K562 (cell line): ENCODE measurements around the gene EPO. TPM values are rescaled to one million over a fixed set of nuclear protein-coding genes. Genes with fewer than 3 reads are reported as not detected.
A peak's percentile ranks its signal among the peaks of the same experiment; 100 is the strongest.

ENCODE experiments used
- ATAC-seq: fragments of 200-7000 bp; cut with Tn5 transposase; 3 replicates; pipeline ENCODE4 v1.9.1; 2020; ENCODE audit warnings: moderate library complexity
- BruUV-seq: library from RNA; stranded (reverse); fragments of 400-500 nt; replicated peaks from 2 replicates; lab custom pipeline; 2021; lab: Mats Ljungman, UMichigan
- CTCF ChIA-PET: fragments of 300-600 bp; formaldehyde crosslinking; extraction: SDS; loops from one replicate; lab custom pipeline; 2021; ENCODE audit warnings: low intra/inter-chr PET ratio; lab: Yijun Ruan, JAX
- POLR2A ChIA-PET: fragments of 300-600, 350-650 bp; sonication (Branson Sonifier 250); formaldehyde crosslinking; extraction: SDS; loops from one replicate; lab custom pipeline; 2021; ENCODE audit warnings: antibody characterized with exemption, inconsistent platforms; lab: Yijun Ruan, JAX
- DNase-seq, 4 experiments: peaks; one replicate each; pipeline versions ENCODE4 v3.0.0 to v3.0.0-alpha.2; 2011 to 2018; ENCODE audit warnings: low spot score in 3 of 4, mixed read lengths in 3 of 4; ENCODE audit errors: extremely low read depth in 1 of 4
- FAIRE-seq: peaks from 2 replicates; lab custom pipeline; 2011; peaks lifted over from hg19 to GRCh38; lab: Jason Lieb, UNC
- H2AFZ ChIP-seq: 2 replicates; pipeline ENCODE4 v1.6.0; 2011; ENCODE audit warnings: low read depth, low read length, control low read depth, inconsistent platforms
- H3K27ac ChIP-seq: fragments of 200-600 bp; 3 replicates; pipeline ENCODE4 v1.8.0; 2011; ENCODE audit warnings: low read depth, mild to moderate bottlenecking, control low read depth, inconsistent platforms, low read length, moderate library complexity, mixed read lengths; ENCODE audit errors: extremely low read depth
- H3K27me3 ChIP-seq, 2 experiments: fragments of 300-600 bp in 1 of 2; 2 replicates in 1 of 2; 3 replicates in 1 of 2; pipeline versions ENCODE4 v1.6.0 to v1.8.0; 2011; ENCODE audit warnings: inconsistent platforms in 2 of 2, low read length in 2 of 2, mild to moderate bottlenecking in 1 of 2, mixed read lengths in 1 of 2, moderate library complexity in 1 of 2; ENCODE audit not compliant: control insufficient read depth in 2 of 2, insufficient read depth in 2 of 2
- H3K36me3 ChIP-seq: fragments of 300-600 bp; 3 replicates; pipeline ENCODE4 v1.8.0; 2011; ENCODE audit warnings: mild to moderate bottlenecking, low read length, inconsistent platforms; ENCODE audit not compliant: control insufficient read depth, insufficient read depth
- H3K4me1 ChIP-seq, 2 experiments: fragments of 200-600 bp in 1 of 2; replicated peaks in 1 of 2; 2 replicates in 1 of 2; 3 replicates in 1 of 2; pipeline versions ENCODE4 v1.5.1 to v1.8.0; 2011; ENCODE audit warnings: inconsistent platforms in 2 of 2, low read length in 2 of 2, mild to moderate bottlenecking in 1 of 2, mixed read lengths in 1 of 2, moderate library complexity in 1 of 2; ENCODE audit not compliant: control insufficient read depth in 2 of 2, insufficient read depth in 2 of 2
- H3K4me2 ChIP-seq: 2 replicates; pipeline ENCODE4 v1.6.1; 2011; ENCODE audit warnings: low read length, control low read depth, inconsistent platforms, mixed read lengths; ENCODE audit not compliant: insufficient read depth
- H3K4me3 ChIP-seq: fragments of 200-600 bp; sonication (generic), shearing (Covaris generic); 2 replicates; pipeline ENCODE4 v1.5.1; 2016; ENCODE audit warnings: control low read depth, inconsistent platforms
- H3K79me2 ChIP-seq: fragments of 200-600 bp; 3 replicates; pipeline ENCODE4 v1.8.0; 2011; ENCODE audit warnings: low read length, inconsistent platforms; ENCODE audit not compliant: control insufficient read depth, insufficient read depth
- H3K9ac ChIP-seq, 2 experiments: 2 replicates each; pipeline versions ENCODE4 v1.6.0 to v1.6.1; 2011; ENCODE audit warnings: low read depth in 2 of 2, low read length in 2 of 2, control low read depth in 1 of 2, inconsistent platforms in 1 of 2, mild to moderate bottlenecking in 1 of 2, mixed read lengths in 1 of 2; ENCODE audit not compliant: insufficient read depth in 1 of 2
- H3K9me1 ChIP-seq: one replicate; pipeline ENCODE4 v1.6.0; 2011; ENCODE audit warnings: inconsistent platforms, mild to moderate bottlenecking, low read length, moderate library complexity; ENCODE audit not compliant: control insufficient read depth, insufficient read depth
- H3K9me3 ChIP-seq: replicated peaks from 2 replicates; pipeline ENCODE4 v1.5.1; 2011; ENCODE audit warnings: low read depth, low read length, inconsistent platforms; ENCODE audit not compliant: control insufficient read depth, insufficient read depth
- H4K20me1 ChIP-seq: replicated peaks from 2 replicates; pipeline ENCODE4 v1.6.1; 2011; ENCODE audit warnings: low read length, inconsistent platforms, mixed read lengths; ENCODE audit not compliant: control insufficient read depth, insufficient read depth
- BMI1 ChIP-seq: fragments of 150-350 bp; IDR thresholded peaks from 2 replicates; pipeline ENCODE4 v1.6.1; 2014; ENCODE audit warnings: low read length
- BRD9 ChIP-seq: fragments of 450-650 bp; IDR thresholded peaks from 2 replicates; pipeline ENCODE4 v1.6.1; 2018; ENCODE audit warnings: low read depth; ENCODE audit not compliant: partially characterized antibody
- CHD4 ChIP-seq: fragments of 200-600 bp; sonication (generic); IDR thresholded peaks from 3 replicates; pipeline ENCODE4 v1.6.1; 2012; ENCODE audit warnings: low read depth, mild to moderate bottlenecking, mixed read lengths, low read length, inconsistent platforms; ENCODE audit not compliant: insufficient read depth, insufficient replicate concordance, poor library complexity, severe bottlenecking
- EP400 ChIP-seq: fragments of 450-650 bp; IDR thresholded peaks from 2 replicates; pipeline ENCODE4 v1.6.1; 2017; ENCODE audit warnings: antibody characterized with exemption, mild to moderate bottlenecking, moderate library complexity
- EZH2 ChIP-seq: IDR thresholded peaks from 2 replicates; pipeline ENCODE4 v1.6.1; 2012; ENCODE audit warnings: low read depth, mild to moderate bottlenecking, inconsistent platforms, low read length, borderline replicate concordance
- FOXJ2 ChIP-seq: fragments of 200-800 bp; sonication (Bioruptor generic); IDR thresholded peaks from 2 replicates; pipeline ENCODE4 v1.6.1; 2016; ENCODE audit warnings: missing genetic modification characterization, missing compliant biosample characterization
- JUNB ChIP-seq: fragments of 450-650 bp; formaldehyde crosslinking; conservative IDR thresholded peaks from 2 replicates; pipeline ENCODE4 v1.4.0; 2020; ENCODE audit warnings: mild to moderate bottlenecking
- JUND ChIP-seq, 2 experiments: IDR thresholded peaks; 2 replicates in 1 of 2; 3 replicates in 1 of 2; pipeline ENCODE4 v1.6.1; 2011; ENCODE audit warnings: borderline replicate concordance in 2 of 2, low read depth in 2 of 2, low read length in 2 of 2, improper control_type of control experiment in 1 of 2, missing biosample characterization in 1 of 2, missing genetic modification characterization in 1 of 2, missing genetic modification reagents in 1 of 2
- KLF13 ChIP-seq: fragments of 450-650 bp; IDR thresholded peaks from 2 replicates; pipeline ENCODE4 v1.6.1; 2016; ENCODE audit warnings: missing genetic modification characterization, low read depth, mild to moderate bottlenecking, missing compliant biosample characterization, moderate library complexity, borderline replicate concordance
- MEIS2 ChIP-seq: fragments of 450-650 bp; IDR thresholded peaks from 2 replicates; pipeline ENCODE4 v1.6.1; 2014; ENCODE audit warnings: mild to moderate bottlenecking; ENCODE audit not compliant: partially characterized antibody
- MXI1 ChIP-seq: IDR thresholded peaks from 2 replicates; pipeline ENCODE4 v1.6.1; 2011; ENCODE audit warnings: low read depth, mild to moderate bottlenecking, improper control_type of control experiment, low read length
- MYC ChIP-seq, 2 experiments: fragments of 250-450 bp in 1 of 2; sonication (Bioruptor Pico) in 1 of 2; IDR thresholded peaks; 2 replicates each; pipeline versions ENCODE4 v1.5.1 to v1.6.1; 2012 to 2021; ENCODE audit warnings: low read depth in 2 of 2, borderline replicate concordance in 1 of 2, improper control_type of control experiment in 1 of 2, low read length in 1 of 2, mild to moderate bottlenecking in 1 of 2, moderate library complexity in 1 of 2
- RFX5 ChIP-seq: IDR thresholded peaks from 2 replicates; pipeline ENCODE4 v1.6.1; 2011; ENCODE audit warnings: low read depth, mild to moderate bottlenecking, improper control_type of control experiment, low read length
- SIN3A ChIP-seq, 2 experiments: fragments of 150-350 bp in 1 of 2; IDR thresholded peaks; 2 replicates each; pipeline ENCODE4 v1.6.1; 2011 to 2016; ENCODE audit warnings: borderline replicate concordance in 2 of 2, low read depth in 2 of 2, low read length in 2 of 2, mild to moderate bottlenecking in 2 of 2, moderate library complexity in 2 of 2; ENCODE audit not compliant: control insufficient read depth in 1 of 2
- SMC3 ChIP-seq: conservative IDR thresholded peaks from 2 replicates; pipeline ENCODE4 v1.6.1; 2011; ENCODE audit warnings: low read depth, low read length, improper control_type of control experiment; ENCODE audit not compliant: insufficient read depth
- SP2 ChIP-seq: IDR thresholded peaks from 2 replicates; pipeline ENCODE4 v1.6.1; 2011; ENCODE audit warnings: mild to moderate bottlenecking, low read depth, low read length, moderate library complexity; ENCODE audit not compliant: poor library complexity, severe bottlenecking; ENCODE audit errors: extremely low read depth
- SRSF3 ChIP-seq: fragments of 200-400 bp; formaldehyde crosslinking; IDR thresholded peaks from 2 replicates; pipeline ENCODE4 v1.6.1; 2016; ENCODE audit warnings: mild to moderate bottlenecking, low read length, moderate library complexity; ENCODE audit not compliant: insufficient read depth
- SRSF7 ChIP-seq: fragments of 200-400 bp; formaldehyde crosslinking; optimal IDR thresholded peaks from 2 replicates; pipeline ENCODE3; 2017; ENCODE audit warnings: mild to moderate bottlenecking, low read depth, low read length
- YBX1 ChIP-seq: fragments of 450-650 bp; IDR thresholded peaks from 2 replicates; pipeline ENCODE4 v1.7.1; 2016; ENCODE audit warnings: mild to moderate bottlenecking
- WGBS: fragments of 100-300 bp; shearing (Covaris generic); methylation state at CpG from one replicate; pipeline ENCODE4 v1.1.6; 2016; ENCODE audit warnings: low coverage, mixed read lengths; ENCODE audit not compliant: insufficient coverage; ENCODE audit errors: missing lambda C conversion rate; 5-methylcytosine and 5-hydroxymethylcytosine counted together
- in situ Hi-C: fragments of 300-500 bp; cut with MboI; formaldehyde crosslinking; loops from 4 replicates; pipeline ENCODE4 v1.15.0; 2018; ENCODE audit warnings: inconsistent platforms, mixed read lengths
- intact Hi-C: fragments of 100-400 bp; cut with micrococcal nuclease; formaldehyde crosslinking; loops from 2 replicates; pipeline ENCODE4 v1.14.2; 2022
- polyA plus RNA-seq, 8 experiments: library from polyadenylated mRNA; depleted of rRNA in 4 of 8; stranded (reverse) in 5 of 8; unstranded in 3 of 8; fragments of >200 nt; fragmentation: Nextera tagmentation in 2 of 8; fragmentation: Illumina TruSeq in 1 of 8; extraction: Ambion mirVana in 2 of 8; extraction: Trizol in 1 of 8; gene quantifications; 2 replicates each; pipeline versions ENCODE4 v1.2.1 to v1.2.3, GENCODE V29; 2011 to 2014; ENCODE audit warnings: inconsistent platforms in 1 of 8, missing spikeins in 1 of 8
- total RNA-seq, 7 experiments: library from RNA; depleted of rRNA in 6 of 7; stranded (reverse); fragments of >200 nt in 6 of 7; fragmentation: Illumina TruSeq in 2 of 7; extraction: Trizol in 2 of 7; gene quantifications; 2 replicates each; pipeline versions ENCODE4 v1.2.1 to v1.2.3, GENCODE V29; 2011 to 2021; ENCODE audit warnings: low replicate concordance in 1 of 7
- TF ChIP-seq, protein P1 (sequence below): sonication (generic); formaldehyde crosslinking; IDR thresholded peaks from 2 replicates; pipeline ENCODE4 v1.5.0; 2020; ENCODE audit warnings: missing genetic modification reagents

The EPO gene
- total and polyA plus RNA-seq, 9 of the 15 experiments (the other 6 are each of a cell fraction or from before 2014, with no cell fraction given), result 0.06 to 0.41 (median 0.07) TPM; not detected in 6

DNA sequence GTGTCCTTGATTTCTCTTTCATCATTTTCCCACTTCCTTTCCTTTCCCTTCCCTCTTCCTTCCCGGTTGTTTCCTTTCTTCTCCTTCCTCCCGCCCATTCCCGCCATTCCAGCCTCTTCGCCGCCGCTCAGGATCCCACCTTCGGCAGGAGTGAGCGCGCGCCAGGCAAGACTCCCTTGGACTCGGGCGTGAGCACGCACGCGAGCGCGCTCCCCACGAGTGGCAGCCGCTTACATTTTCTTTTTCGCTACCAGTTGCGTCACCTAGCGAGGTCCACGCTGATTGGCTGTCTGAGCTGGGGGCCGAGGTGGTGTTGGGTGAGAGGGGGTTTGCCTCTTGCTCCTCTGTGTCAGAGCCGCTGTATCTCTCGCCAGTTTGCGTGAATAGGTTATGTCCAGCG lies 24.9 kb downstream of the EPO start:
- POLR2A ChIA-PET, result interaction anchor here (0.9 to 1.0 kb wide), 2 partner anchors 28 to 41 kb away, joined by 3 to 4 read pairs; no protein-coding TSS in a partner anchor
- Histone ChIP-seq H3K4me1 (peaks cover 2 to 6% of the 10 kb centered on the region in 2 experiments; a peak in 2 of 5 replicates), H3K27me3 (peaks cover 7 to 24% of the 10 kb centered on the region in 2 experiments; a peak in 3 of 5 replicates), H3K4me3 (peak overlapping the region; percentile 34), H3K27ac (no peak overlapping the region; the same call in 2 of the 3 replicates), H4K20me1 (no peaks in the 10 kb centered on the region), H3K9me1 (no peaks in the 10 kb centered on the region), H3K4me2 (peak overlapping the region; percentile 64), H3K9me3 (no peaks in the 10 kb centered on the region), H2AFZ (peak overlapping the region; percentile 66), H3K36me3 (no peaks in the 10 kb centered on the region), H3K9ac (peak overlapping the region in 1 of 2 experiments; percentile 74; a peak in 2 of 4 replicates), H3K79me2 (no peaks in the 10 kb centered on the region)
- ATAC-seq (peak; percentile 94), FAIRE-seq (peak; percentile 74), DNase-seq (peak; percentile 61 to 80 (median 74))
- CTCF ChIA-PET, result no interaction called here
- 16% methylated on average over 17 of the region's 28 CpGs for WGBS
- BruUV-seq, result no TSS peak
- in situ Hi-C loops, result no loop called here
- intact Hi-C loops, result loop anchor here (2.0 kb wide), 1 partner anchor 16 kb away; no protein-coding TSS in a partner anchor
- TF ChIP-seq SP2 (no peak), SRSF3 (no peak), BRD9 (no peak), MXI1 (no peak), MEIS2 (no peak), MYC (IDR thresholded peaks at IDR 0.05; ENCODE audit: low read depth, low read length) (0 out of 2 replicates have a peak, but pooled peaks have one; percentile 21), MYC (CRISPR knock-in tag; IDR thresholded peaks at IDR 0.05; ENCODE audit: borderline replicate concordance, low read depth) (no peak), SMC3 (no peak), JUNB (no peak), EP400 (peak; percentile 37; the same call in 1 of the 2 replicates), CHD4 (no peak), YBX1 (no peak), RFX5 (peak; percentile 85), FOXJ2 (tag) (no peak), EZH2 (no peak), JUND (IDR thresholded peaks at IDR 0.05; ENCODE audit: borderline replicate concordance, low read depth, low read length) (no peak), JUND (tag; IDR thresholded peaks at IDR 0.05; ENCODE audit: borderline replicate concordance, low read depth, low read length) (no peak), KLF13 (tag) (no peak), BMI1 (no peak), SIN3A (IDR thresholded peaks at IDR 0.05; ENCODE audit: borderline replicate concordance in 2 of 2, control insufficient read depth in 1 of 2, low read depth in 2 of 2, low read length in 2 of 2) (no peak), SRSF7 (no peak)
- TF ChIP-seq, protein P1, sequence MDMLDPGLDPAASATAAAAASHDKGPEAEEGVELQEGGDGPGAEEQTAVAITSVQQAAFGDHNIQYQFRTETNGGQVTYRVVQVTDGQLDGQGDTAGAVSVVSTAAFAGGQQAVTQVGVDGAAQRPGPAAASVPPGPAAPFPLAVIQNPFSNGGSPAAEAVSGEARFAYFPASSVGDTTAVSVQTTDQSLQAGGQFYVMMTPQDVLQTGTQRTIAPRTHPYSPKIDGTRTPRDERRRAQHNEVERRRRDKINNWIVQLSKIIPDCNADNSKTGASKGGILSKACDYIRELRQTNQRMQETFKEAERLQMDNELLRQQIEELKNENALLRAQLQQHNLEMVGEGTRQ (CRISPR knock-in tag), result no peak
